Neural crest cell (in vitro differentiated cells): ENCODE measurements around the gene RPP25L. TPM values are rescaled to one million over a fixed set of nuclear protein-coding genes. Genes with fewer than 3 reads are reported as not detected.

Source experiments
- DNase-seq: peaks from one replicate; pipeline ENCODE4 v3.0.0; 2021; ENCODE audit warnings: low read depth, mixed read lengths, low spot score
- H3K27ac Mint-ChIP-seq: one replicate; pipeline ENCODE4 v1.8.0; 2021; ENCODE audit warnings: mild to moderate bottlenecking, mixed read lengths; ENCODE audit not compliant: unreplicated experiment
- H3K27me3 Mint-ChIP-seq: 2 replicates; pipeline ENCODE4 v1.8.0; 2021; ENCODE audit warnings: low read depth, mild to moderate bottlenecking, mixed read lengths
- H3K36me3 Mint-ChIP-seq: 2 replicates; pipeline ENCODE4 v1.8.0; 2021; ENCODE audit warnings: low read depth, mild to moderate bottlenecking, mixed read lengths
- H3K4me1 Mint-ChIP-seq: 2 replicates; pipeline ENCODE4 v1.8.0; 2021; ENCODE audit warnings: mixed read lengths
- H3K4me3 Mint-ChIP-seq: one replicate; pipeline ENCODE4 v1.8.0; 2021; ENCODE audit warnings: mild to moderate bottlenecking, mixed read lengths
- H3K9me3 Mint-ChIP-seq: 2 replicates; pipeline ENCODE4 v1.8.0; 2021; ENCODE audit warnings: mixed read lengths
- total RNA-seq: library from RNA; stranded (reverse); gene quantifications from 2 replicates; pipeline ENCODE4 v1.2.1, GENCODE V29; 2021
- TF ChIP-seq, protein P1 (sequence below): fragments of 200-600 bp; sonication (generic); conservative IDR thresholded peaks from 2 replicates; pipeline ENCODE4 v1.5.0; 2021; ENCODE audit warnings: antibody characterized with exemption, mild to moderate bottlenecking

RPP25L gene
- total RNA-seq, 1 donor from 2014 or later, result 22.7 TPM

DNA sequence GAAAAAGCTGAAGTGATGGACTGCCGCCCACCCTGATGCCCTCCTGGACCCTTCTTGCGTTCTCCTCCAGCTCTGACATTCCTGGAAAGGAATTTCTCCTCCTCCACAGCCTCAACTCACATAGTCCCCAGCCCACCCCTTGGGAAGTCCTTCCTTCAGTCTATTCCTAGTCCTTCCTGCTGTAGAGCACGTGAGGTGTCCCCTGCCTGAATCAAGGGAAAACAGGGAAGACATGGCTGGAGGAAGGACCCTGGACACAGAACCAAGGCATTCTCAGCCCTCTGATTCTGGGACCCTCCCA is 13.2 kb upstream of the RPP25L start:
- TF ChIP-seq, protein P1, sequence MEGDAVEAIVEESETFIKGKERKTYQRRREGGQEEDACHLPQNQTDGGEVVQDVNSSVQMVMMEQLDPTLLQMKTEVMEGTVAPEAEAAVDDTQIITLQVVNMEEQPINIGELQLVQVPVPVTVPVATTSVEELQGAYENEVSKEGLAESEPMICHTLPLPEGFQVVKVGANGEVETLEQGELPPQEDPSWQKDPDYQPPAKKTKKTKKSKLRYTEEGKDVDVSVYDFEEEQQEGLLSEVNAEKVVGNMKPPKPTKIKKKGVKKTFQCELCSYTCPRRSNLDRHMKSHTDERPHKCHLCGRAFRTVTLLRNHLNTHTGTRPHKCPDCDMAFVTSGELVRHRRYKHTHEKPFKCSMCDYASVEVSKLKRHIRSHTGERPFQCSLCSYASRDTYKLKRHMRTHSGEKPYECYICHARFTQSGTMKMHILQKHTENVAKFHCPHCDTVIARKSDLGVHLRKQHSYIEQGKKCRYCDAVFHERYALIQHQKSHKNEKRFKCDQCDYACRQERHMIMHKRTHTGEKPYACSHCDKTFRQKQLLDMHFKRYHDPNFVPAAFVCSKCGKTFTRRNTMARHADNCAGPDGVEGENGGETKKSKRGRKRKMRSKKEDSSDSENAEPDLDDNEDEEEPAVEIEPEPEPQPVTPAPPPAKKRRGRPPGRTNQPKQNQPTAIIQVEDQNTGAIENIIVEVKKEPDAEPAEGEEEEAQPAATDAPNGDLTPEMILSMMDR, result no peak
- Mint-ChIP-seq H3K27me3 (peaks cover 63% of the 10 kb centered on the region), H3K9me3 (peaks cover 2% of the 10 kb centered on the region), H3K36me3 (no peaks in the 10 kb centered on the region), H3K27ac (no peak overlapping the region), H3K4me3 (no peak overlapping the region), H3K4me1 (peaks cover 20% of the 10 kb centered on the region)
- DNase-seq, result no peak

DNA sequence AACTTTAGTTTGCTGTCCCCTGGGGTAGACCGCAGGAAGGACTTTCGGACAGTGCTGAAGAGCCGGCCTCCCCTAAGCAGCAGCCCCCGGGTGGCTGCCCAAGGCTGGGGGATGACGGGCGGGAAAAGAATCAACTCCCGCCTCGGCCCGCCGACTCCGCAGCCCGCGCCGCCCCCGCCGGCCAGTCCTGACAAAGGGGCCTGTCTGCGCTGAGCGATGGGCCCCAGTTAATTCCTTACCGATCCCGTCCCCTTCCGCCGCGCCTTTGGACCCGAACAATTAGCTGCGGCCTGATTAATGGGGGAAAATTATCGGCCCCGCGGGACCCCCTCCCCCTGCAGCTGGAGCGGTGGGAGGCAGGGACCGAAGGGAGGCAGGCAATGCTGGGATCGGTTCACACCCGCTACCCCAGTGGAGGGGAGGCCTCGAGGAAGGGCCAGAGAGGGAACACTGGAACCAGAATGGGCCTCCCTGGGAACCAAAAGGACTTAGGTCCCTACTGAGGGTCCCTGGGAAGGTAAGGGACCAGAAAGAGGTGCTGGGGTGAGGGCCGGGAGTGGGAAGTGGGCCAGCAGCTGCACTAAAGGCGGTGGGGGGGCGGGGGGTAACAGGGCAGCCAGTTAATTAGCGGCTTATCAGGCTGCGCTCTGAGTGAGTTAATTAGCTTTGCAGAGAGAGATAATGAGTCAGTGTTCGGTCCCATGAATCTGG is 12.7 kb upstream of the RPP25L start:
- H3K27ac Mint-ChIP-seq, result peak overlapping the region; percentile 27
- H3K4me3 Mint-ChIP-seq, result no peak overlapping the region
- H3K4me1 Mint-ChIP-seq, result peaks cover 25% of the 10 kb centered on the region
- no peaks in the 10 kb centered on the region for H3K36me3 Mint-ChIP-seq
- H3K27me3 Mint-ChIP-seq, result peaks cover 58% of the 10 kb centered on the region
- TF ChIP-seq, protein P1, result no peak
- DNase-seq, result no peak
- H3K9me3 Mint-ChIP-seq, result peaks cover 2% of the 10 kb centered on the region

DNA sequence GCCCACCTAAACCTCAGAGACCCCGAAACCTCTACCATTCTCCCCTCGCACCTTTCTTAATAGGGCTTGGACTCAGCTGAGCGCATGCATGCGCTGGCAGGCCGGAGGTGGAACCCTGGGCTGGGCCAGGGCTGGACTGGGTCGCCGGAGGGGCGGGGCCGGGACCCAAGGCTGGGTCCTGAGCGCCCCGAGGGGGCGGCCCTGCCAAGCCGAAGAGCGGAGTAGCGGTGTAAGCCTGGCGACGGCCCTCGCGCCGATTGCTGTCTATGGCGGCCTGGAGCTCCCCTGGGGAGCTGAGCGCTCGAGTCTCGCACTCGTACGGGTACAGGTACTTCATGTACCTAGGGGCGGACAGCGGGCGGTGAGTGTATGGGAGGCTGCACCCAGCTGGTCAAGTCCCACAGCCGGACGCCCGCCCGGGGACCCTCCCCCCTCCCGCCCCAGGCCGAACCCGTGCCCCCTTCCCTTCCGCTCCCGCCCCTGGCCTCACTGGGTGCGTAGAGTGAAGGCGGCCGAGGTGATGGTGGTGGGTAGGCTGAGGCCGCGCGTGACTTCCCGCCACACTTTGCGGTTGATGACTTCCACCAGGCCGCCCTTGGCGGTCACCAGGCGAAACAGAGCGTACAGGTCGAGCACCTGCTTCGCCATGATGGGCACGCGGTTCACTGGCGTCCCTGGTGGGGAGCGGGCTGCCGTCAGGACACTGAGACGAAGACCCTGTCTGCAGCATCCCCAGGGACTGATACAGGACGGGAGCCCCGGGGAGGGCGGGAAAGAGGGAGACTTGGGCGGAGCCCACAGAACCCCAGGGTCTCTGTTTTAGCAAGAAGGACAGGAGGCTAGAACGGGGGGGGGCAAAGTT is 11.7 kb upstream of the RPP25L start:
- H3K4me1 Mint-ChIP-seq, result peaks cover 26% of the 10 kb centered on the region
- H3K27ac Mint-ChIP-seq, result no peak overlapping the region
- H3K36me3 Mint-ChIP-seq, result no peaks in the 10 kb centered on the region
- no peak for DNase-seq
- peaks cover 50% of the 10 kb centered on the region for H3K27me3 Mint-ChIP-seq
- H3K9me3 Mint-ChIP-seq, result peaks cover 2% of the 10 kb centered on the region
- TF ChIP-seq, protein P1, result no peak
- H3K4me3 Mint-ChIP-seq, result peak overlapping the region; percentile 78

DNA sequence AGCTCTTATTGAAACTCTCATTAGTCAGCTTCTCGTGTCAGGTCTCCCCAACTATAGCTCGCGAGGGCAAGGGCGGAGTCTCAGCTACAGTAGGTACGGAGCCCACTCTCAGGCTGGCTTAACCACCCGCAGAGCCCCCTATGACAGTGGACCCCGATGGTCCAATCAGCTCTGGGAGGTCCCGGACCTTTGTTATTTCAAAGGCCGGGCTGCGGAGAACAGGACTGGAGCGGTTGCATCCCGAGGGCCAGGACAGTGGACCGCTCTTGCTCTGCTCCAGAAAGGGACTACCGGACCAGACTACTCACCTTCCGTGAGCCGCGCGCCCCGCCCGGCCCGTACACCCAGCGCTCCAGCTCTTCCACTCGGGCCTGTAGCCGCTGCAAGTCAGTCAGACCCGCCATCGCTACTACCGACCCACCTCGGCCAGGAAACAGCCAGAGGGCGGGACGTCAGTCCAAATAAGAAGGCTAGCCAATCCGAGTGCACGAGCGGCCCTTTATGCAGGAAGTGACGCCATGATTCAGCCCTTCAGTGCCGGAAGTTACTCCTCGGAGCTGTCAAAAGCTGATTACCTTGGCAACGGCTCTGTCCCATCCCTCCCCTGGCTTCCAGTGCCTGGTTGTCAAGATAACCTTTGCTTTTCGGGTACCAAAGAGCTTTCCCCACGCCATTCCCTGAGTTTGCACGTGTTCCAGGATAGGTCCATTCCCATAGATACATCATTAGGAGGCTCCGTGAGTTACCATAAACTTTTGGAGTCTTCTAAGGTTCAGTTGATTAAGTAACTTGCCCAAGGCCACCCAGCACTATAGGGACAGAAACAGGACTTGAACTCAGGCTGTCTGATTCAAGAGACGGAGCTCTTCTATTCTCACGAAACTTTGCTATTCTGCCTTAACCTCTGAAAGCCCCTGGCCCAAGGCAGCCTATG is 8.4 kb upstream of the RPP25L start, which contains the start of gene DCTN3:
Gene DCTN3 (minus strand): TSS at position 435 of the 934 bp plus-strand sequence. CDS start 31 bp downstream, at position 404.
- H3K4me1 Mint-ChIP-seq, result peaks cover 18% of the 10 kb centered on the region
- H3K27me3 Mint-ChIP-seq, result peaks cover 18% of the 10 kb centered on the region
- peak; percentile 81 for DNase-seq
- H3K27ac Mint-ChIP-seq, result peak within 1 kb of the TSS; percentile 61
- H3K9me3 Mint-ChIP-seq, result peaks cover 2% of the 10 kb centered on the region
- TF ChIP-seq, protein P1, result no peak
- peak within 1 kb of the TSS; percentile 96 for H3K4me3 Mint-ChIP-seq
- H3K36me3 Mint-ChIP-seq, result no peaks in the 10 kb centered on the region

DNA sequence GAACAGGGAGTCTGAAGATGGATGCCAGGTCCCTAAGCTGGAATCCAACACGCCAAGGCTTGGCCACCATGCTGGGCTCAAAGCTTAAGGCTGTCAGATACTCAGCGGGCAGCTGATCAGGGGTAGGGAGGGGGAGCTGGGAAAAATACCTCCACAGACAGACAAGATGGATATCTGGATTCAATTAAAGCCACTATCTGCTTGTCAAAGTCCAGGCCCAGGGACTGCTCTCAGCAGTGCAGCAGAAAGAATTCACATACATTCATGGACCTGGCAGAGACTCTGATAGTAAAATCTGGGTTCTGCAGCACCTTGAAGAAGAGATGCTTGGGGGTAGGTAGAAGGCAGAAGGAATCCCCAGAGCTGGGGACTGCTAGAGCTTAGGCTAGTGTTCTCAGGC is 3.2 kb upstream of the RPP25L start:
- H3K4me3 Mint-ChIP-seq, result peak overlapping the region; percentile 56
- no peaks in the 10 kb centered on the region for H3K27me3 Mint-ChIP-seq
- H3K9me3 Mint-ChIP-seq, result no peaks in the 10 kb centered on the region
- H3K27ac Mint-ChIP-seq, result no peak overlapping the region
- TF ChIP-seq, protein P1, result no peak
- no peaks in the 10 kb centered on the region for H3K36me3 Mint-ChIP-seq
- peaks cover 36% of the 10 kb centered on the region for H3K4me1 Mint-ChIP-seq
- DNase-seq, result no peak
